IMR-90 (cell line): ENCODE results near the gene CKAP2L. TPM values are rescaled to one million over a fixed set of nuclear protein-coding genes. Genes with fewer than 3 reads are reported as not detected.

ENCODE experiments used
- ATAC-seq: fragments of 200-7000 bp; cut with Tn5 transposase; 2 replicates; pipeline ENCODE4 v1.9.1; 2020; ENCODE audit warnings: low read depth, mild to moderate bottlenecking, moderate library complexity
- Bru-seq: library from RNA; stranded (reverse); fragments of 400-500 nt; gene quantifications from one replicate; lab custom pipeline; 2021; lab: Mats Ljungman, UMichigan
- BruChase-seq, 2 experiments: library from RNA; stranded (reverse); fragments of 400-500 nt; gene quantifications; one replicate each; lab custom pipeline; 2021; lab: Mats Ljungman, UMichigan
- BruUV-seq: library from RNA; stranded (reverse); fragments of 400-500 nt; replicated peaks from 2 replicates; lab custom pipeline; 2021; lab: Mats Ljungman, UMichigan
- CTCF ChIA-PET: fragments of 300-600 bp; formaldehyde crosslinking; extraction: SDS; loops from one replicate; lab custom pipeline; 2021; ENCODE audit warnings: antibody characterized with exemption; lab: Yijun Ruan, JAX
- POLR2A ChIA-PET: fragments of 300-600 bp; sonication (Branson Sonifier 250); formaldehyde crosslinking; loops from one replicate; lab custom pipeline; 2022; ENCODE audit warnings: antibody characterized with exemption; ENCODE audit not compliant: unreplicated experiment; lab: Charles Lee
- DNase-seq: peaks from one replicate; pipeline ENCODE4 v3.0.0; 2013
- H2AFZ ChIP-seq: replicated peaks from 2 replicates; pipeline ENCODE3; 2013; ENCODE audit warnings: low read length, mild to moderate bottlenecking; ENCODE audit not compliant: poor library complexity
- H2AK5ac ChIP-seq: 2 replicates; pipeline ENCODE4 v1.6.1; 2013; ENCODE audit warnings: low read depth, low read length, inconsistent platforms
- H2AK9ac ChIP-seq: replicated peaks from 2 replicates; pipeline ENCODE3; 2013; ENCODE audit warnings: mild to moderate bottlenecking, low read depth, low read length, moderate library complexity; ENCODE audit not compliant: poor library complexity
- H2BK120ac ChIP-seq: 2 replicates; pipeline ENCODE4 v1.6.1; 2013; ENCODE audit warnings: low read depth, low read length, inconsistent platforms
- H2BK15ac ChIP-seq: 3 replicates; pipeline ENCODE4 v1.6.1; 2013; ENCODE audit warnings: low read depth, low read length, inconsistent platforms
- H2BK20ac ChIP-seq: 2 replicates; pipeline ENCODE4 v1.6.1; 2013; ENCODE audit warnings: low read depth, mild to moderate bottlenecking, inconsistent platforms, low read length, moderate library complexity
- H2BK5ac ChIP-seq: 2 replicates; pipeline ENCODE4 v1.6.1; 2013; ENCODE audit warnings: mild to moderate bottlenecking, low read depth, low read length, inconsistent platforms; ENCODE audit not compliant: poor library complexity, severe bottlenecking
- H3K14ac ChIP-seq: replicated peaks from 2 replicates; pipeline ENCODE4 v1.6.1; 2013; ENCODE audit warnings: low read depth, low read length, inconsistent platforms
- H3K18ac ChIP-seq: 2 replicates; pipeline ENCODE4 v1.6.1; 2013; ENCODE audit warnings: low read depth, low read length, control low read depth
- H3K23ac ChIP-seq: 2 replicates; pipeline ENCODE4 v1.6.1; 2013; ENCODE audit warnings: low read depth, low read length, inconsistent platforms
- H3K27ac ChIP-seq: 2 replicates; pipeline ENCODE4 v1.5.1; 2013; ENCODE audit warnings: mild to moderate bottlenecking, control low read depth, low read length; ENCODE audit not compliant: insufficient read depth
- H3K27me3 ChIP-seq: 2 replicates; pipeline ENCODE4 v1.6.1; 2013; ENCODE audit warnings: low read length; ENCODE audit not compliant: control insufficient read depth, insufficient read depth
- H3K36me3 ChIP-seq: 2 replicates; pipeline ENCODE4 v1.6.1; 2013; ENCODE audit warnings: low read length, mixed read lengths; ENCODE audit not compliant: control insufficient read depth, insufficient read depth
- H3K4ac ChIP-seq: 2 replicates; pipeline ENCODE4 v1.6.1; 2013; ENCODE audit warnings: low read depth, low read length, inconsistent platforms
- H3K4me1 ChIP-seq: 2 replicates; pipeline ENCODE4 v1.6.1; 2013; ENCODE audit warnings: low read length, mixed read lengths; ENCODE audit not compliant: control insufficient read depth, insufficient read depth
- H3K4me2 ChIP-seq: 2 replicates; pipeline ENCODE4 v1.6.1; 2013; ENCODE audit warnings: low read depth, mild to moderate bottlenecking, control low read depth, low read length, moderate library complexity
- H3K4me3 ChIP-seq: 2 replicates; pipeline ENCODE4 v1.5.1; 2013; ENCODE audit warnings: low read depth, mild to moderate bottlenecking, control low read depth, low read length, moderate library complexity; ENCODE audit not compliant: insufficient read depth
- H3K56ac ChIP-seq: 2 replicates; pipeline ENCODE4 v1.6.1; 2013; ENCODE audit warnings: low read length, inconsistent platforms; ENCODE audit not compliant: insufficient read depth; ENCODE audit errors: extremely low read depth
- H3K79me1 ChIP-seq, 2 experiments: 2 replicates each; pipeline ENCODE4 v1.6.1; 2013; ENCODE audit warnings: low read length in 2 of 2, inconsistent platforms in 1 of 2, low read depth in 1 of 2
- H3K9ac ChIP-seq: 2 replicates; pipeline ENCODE4 v1.6.1; 2013; ENCODE audit warnings: low read depth, low read length, control low read depth
- H3K9me1 ChIP-seq: 2 replicates; pipeline ENCODE4 v1.6.1; 2013; ENCODE audit warnings: low read length, inconsistent platforms; ENCODE audit not compliant: insufficient read depth
- H3K9me3 ChIP-seq: 2 replicates; pipeline ENCODE4 v1.6.1; 2013; ENCODE audit warnings: low read length; ENCODE audit not compliant: control insufficient read depth, insufficient read depth
- H4K20me1 ChIP-seq: 2 replicates; pipeline ENCODE4 v1.6.1; 2013; ENCODE audit warnings: low read length, inconsistent platforms; ENCODE audit not compliant: insufficient read depth
- H4K5ac ChIP-seq: 2 replicates; pipeline ENCODE4 v1.6.1; 2013; ENCODE audit warnings: mild to moderate bottlenecking, low read depth, low read length, control low read depth
- H4K8ac ChIP-seq, 2 experiments: 2 replicates each; pipeline ENCODE4 v1.6.1; 2013; ENCODE audit warnings: low read depth in 2 of 2, low read length in 2 of 2, control low read depth in 1 of 2, inconsistent platforms in 1 of 2
- H4K91ac ChIP-seq: 2 replicates; pipeline ENCODE4 v1.6.1; 2013; ENCODE audit warnings: low read depth, low read length, inconsistent platforms; ENCODE audit not compliant: insufficient read depth
- MAFK ChIP-seq: IDR thresholded peaks from 2 replicates; pipeline ENCODE4 v1.6.1; 2012; ENCODE audit warnings: low read depth, low read length, improper control_type of control experiment
- MXI1 ChIP-seq: IDR thresholded peaks from 2 replicates; pipeline ENCODE4 v1.6.1; 2012; ENCODE audit warnings: low read depth, mild to moderate bottlenecking, low read length, moderate library complexity, borderline replicate concordance
- NFE2L2 ChIP-seq: fragments of 150-350 bp; IDR thresholded peaks from 2 replicates; pipeline ENCODE4 v1.6.1; 2016; ENCODE audit warnings: low read depth, mild to moderate bottlenecking, low read length
- POLR2A ChIP-seq: IDR thresholded peaks from 2 replicates; pipeline ENCODE4 v1.6.1; 2012; ENCODE audit warnings: mild to moderate bottlenecking, low read depth, low read length
- RAD21 ChIP-seq: IDR thresholded peaks from 2 replicates; pipeline ENCODE4 v1.6.1; 2012; ENCODE audit warnings: low read length, improper control_type of control experiment
- RCOR1 ChIP-seq: IDR thresholded peaks from 2 replicates; pipeline ENCODE4 v1.6.1; 2012; ENCODE audit warnings: mild to moderate bottlenecking, low read length, improper control_type of control experiment; ENCODE audit not compliant: insufficient replicate concordance
- SMC3 ChIP-seq: fragments of 150-350 bp; IDR thresholded peaks from 2 replicates; pipeline ENCODE4 v1.6.1; 2016; ENCODE audit warnings: low read depth, mild to moderate bottlenecking, antibody characterized with exemption, low read length, moderate library complexity
- WGBS, 2 experiments: methylation state at CpG; one replicate each; pipeline versions ENCODE4 v1.1.5 to v1.1.7; 2013; ENCODE audit warnings: missing lambda C conversion rate in 2 of 2; ENCODE audit not compliant: insufficient read length in 1 of 2; ENCODE audit errors: extremely low coverage in 2 of 2; 5-methylcytosine and 5-hydroxymethylcytosine counted together
- dilution Hi-C: fragments of 300-500 bp; cut with HindIII; formaldehyde crosslinking; loops from one replicate; pipeline ENCODE4 v1.14.3; 2018; ENCODE audit warnings: low sequenced_read_pairs; ENCODE audit not compliant: unreplicated experiment
- in situ Hi-C: fragments of 300-500 bp; cut with MboI; formaldehyde crosslinking; loops from 3 replicates; pipeline ENCODE4 v1.14.3; 2019; ENCODE audit warnings: low sequenced_read_pairs, inconsistent platforms, mixed read lengths
- intact Hi-C: fragments of 100-400 bp; cut with micrococcal nuclease; formaldehyde crosslinking; loops from 2 replicates; pipeline ENCODE4 v1.10.0; 2022
- long read RNA-seq: library from polyadenylated mRNA; unstranded; transcript quantifications from one replicate; pipeline ENCODE4 v2.0.0, GENCODE V29; 2021; ENCODE audit not compliant: unreplicated experiment
- polyA plus RNA-seq, 3 experiments: library from polyadenylated mRNA; depleted of rRNA; stranded (reverse); fragments of >200 nt; gene quantifications; 2 replicates each; pipeline ENCODE4 v1.2.3, GENCODE V29; 2012; ENCODE audit warnings: low replicate concordance in 1 of 3
- total RNA-seq: library from RNA; depleted of rRNA; stranded (reverse); fragments of >200 nt; gene quantifications from 2 replicates; pipeline ENCODE4 v1.2.3, GENCODE V29; 2012; rRNA removed
- TF ChIP-seq, protein P1 (sequence below): fragments of 150-350 bp; IDR thresholded peaks from 2 replicates; pipeline ENCODE4 v1.6.1; 2017; ENCODE audit warnings: mild to moderate bottlenecking, antibody characterized with exemption, low read length, low read depth
- TF ChIP-seq, protein P2 (sequence below): fragments of 150-350 bp; IDR thresholded peaks from 2 replicates; pipeline ENCODE4 v1.6.1; 2016; ENCODE audit warnings: low read depth, mild to moderate bottlenecking, low read length, moderate library complexity, borderline replicate concordance
- TF ChIP-seq, protein P3 (sequence below): conservative IDR thresholded peaks from 2 replicates; pipeline ENCODE4 v1.5.1; 2012; ENCODE audit warnings: mild to moderate bottlenecking, low read depth, low read length, improper control_type of control experiment

CKAP2L gene
- total RNA-seq, result 9.9 and 13.3 TPM in 2 replicates
- 6.3 and 6.4 TPM in 2 replicates for polyA plus RNA-seq (2012; rRNA removed)
- polyA plus RNA-seq (2012; cell fraction: cytosol; rRNA removed), result 0.43 and 0.55 TPM in 2 replicates
- 0.50 and 2.0 TPM in 2 replicates for polyA plus RNA-seq (2012; cell fraction: nucleus; rRNA removed; ENCODE audit: low replicate concordance)
- Bru-seq, nascent RNA, result percentile 54 among the genes with signal in this experiment
- BruChase-seq, experiment 1, labeled RNA remaining after a 6-hour chase, result percentile 41 among the genes with signal in this experiment
- percentile 48 among the genes with signal in this experiment for BruChase-seq, experiment 2, labeled RNA remaining after a 2-hour chase
- long read RNA-seq, full-length matches to known transcripts, result 1 of 9 reads
- long read RNA-seq, partial matches to known transcripts, result 8 of 9 reads
- long read RNA-seq, other reads (novel, unspliced or antisense), result 0 of 9 reads

DNA sequence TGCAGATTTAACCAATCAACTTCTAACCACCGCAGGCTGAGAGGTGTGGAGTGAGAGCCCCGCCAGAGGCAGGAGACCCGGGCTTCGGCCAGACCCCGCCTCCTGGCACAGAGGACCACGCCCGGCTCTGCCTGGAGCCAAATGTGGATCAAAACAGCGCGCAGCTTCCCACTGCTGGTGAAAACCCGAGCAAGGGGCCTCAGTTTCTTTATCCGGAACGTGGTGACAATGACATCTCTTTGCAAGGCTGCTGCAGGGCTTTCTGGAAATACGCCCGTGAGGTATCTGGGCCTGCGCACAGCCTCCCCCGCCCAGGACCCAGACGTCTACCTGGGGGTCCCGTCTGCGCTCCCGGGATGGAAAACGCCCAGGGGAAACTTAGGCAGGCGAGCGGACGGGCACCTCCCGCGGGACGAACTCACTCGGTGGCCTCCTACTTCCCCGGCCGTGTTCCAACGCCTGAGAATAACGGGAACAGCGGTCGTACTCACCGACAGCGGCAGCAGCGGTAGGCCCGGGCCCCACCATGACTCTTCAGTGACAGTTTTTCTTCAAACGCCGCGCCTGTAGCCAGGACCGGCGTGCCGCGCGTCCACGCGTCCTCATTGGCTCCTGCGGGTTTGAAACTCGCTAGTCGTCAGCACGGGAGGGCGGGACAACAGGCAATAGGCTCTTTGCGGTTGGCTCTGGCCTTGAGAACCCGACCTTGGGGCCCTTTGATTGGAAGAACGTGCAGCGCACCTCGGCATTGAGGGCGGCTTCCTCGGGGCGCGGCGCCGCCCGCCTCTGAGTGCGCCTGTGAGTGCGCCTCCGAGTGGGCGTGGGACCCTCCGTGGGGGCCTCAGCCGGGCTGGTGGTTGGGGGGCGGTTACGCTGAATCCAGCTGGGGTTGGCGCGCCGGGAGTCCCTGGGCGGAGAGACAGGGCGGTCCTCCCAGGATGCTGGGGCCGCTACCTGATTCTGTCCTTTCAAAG, at the start of gene CKAP2L:
Gene CKAP2L (minus strand): TSS at position 539 of the 974 bp plus-strand sequence. CDS start 11 bp downstream, at position 528.
- Histone ChIP-seq H3K4me2 (peak within 1 kb of the TSS; percentile 98), H4K20me1 (no peaks in the 10 kb centered on the region), H2BK5ac (peak within 1 kb of the TSS; percentile 26), H3K14ac (peak within 1 kb of the TSS; percentile 85), H3K18ac (no peak within 1 kb of the TSS), H3K9ac (peak within 1 kb of the TSS; percentile 59), H2AK5ac (peak within 1 kb of the TSS; percentile 64), H2BK120ac (peak within 1 kb of the TSS; percentile 61; the same call in 1 of the 2 replicates), H2BK20ac (no peak within 1 kb of the TSS; the same call in 1 of the 2 replicates), H3K4me1 (no peaks in the 10 kb centered on the region; the same call in 1 of the 2 replicates), H2AFZ (peak within 1 kb of the TSS; percentile 91), H4K8ac (peak within 1 kb of the TSS; percentile 82 to 86), H3K9me3 (0 out of 2 replicates have a peak, but pooled peaks cover 2% of the 10 kb centered on the region), H3K27ac (peak within 1 kb of the TSS; percentile 54), H4K5ac (no peak within 1 kb of the TSS), H3K4ac (peak within 1 kb of the TSS; percentile 75), H3K9me1 (peaks cover 2% of the 10 kb centered on the region; the same call in 1 of the 2 replicates), H3K4me3 (peak within 1 kb of the TSS; percentile 79), H3K23ac (peak within 1 kb of the TSS; percentile 86), H3K79me1 (peaks cover 15 to 57% of the 10 kb centered on the region in 2 experiments), H2AK9ac (peak within 1 kb of the TSS; percentile 77), H3K56ac (peak within 1 kb of the TSS; percentile 55; the same call in 1 of the 2 replicates), H4K91ac (peak within 1 kb of the TSS; percentile 74), H2BK15ac (peak within 1 kb of the TSS; percentile 68; the same call in 1 of the 3 replicates), H3K27me3 (no peaks in the 10 kb centered on the region), H3K36me3 (no peaks in the 10 kb centered on the region)
- ATAC-seq (peak; percentile 99), DNase-seq (peak; percentile 98)
- WGBS, 2 experiments, result 0% methylated on average over 67 of the region's 79 CpGs; no CpG with 5 or more reads in 1 of the 2 experiments
- dilution Hi-C loops, result no loop called here
- ChIA-PET CTCF (no interaction called here), POLR2A (no interaction called here)
- BruUV-seq, result no TSS peak
- in situ Hi-C loops, result no loop called here
- intact Hi-C loops, result loop anchor here (5.0 kb wide), 1 partner anchor 118 kb away; no protein-coding TSS in a partner anchor
- TF ChIP-seq POLR2A (peak; percentile 31; the same call in 1 of the 2 replicates), MAFK (no peak), RAD21 (no peak), MXI1 (peak; percentile 100), NFE2L2 (no peak), RCOR1 (no peak), SMC3 (no peak)
- TF ChIP-seq, protein P1, sequence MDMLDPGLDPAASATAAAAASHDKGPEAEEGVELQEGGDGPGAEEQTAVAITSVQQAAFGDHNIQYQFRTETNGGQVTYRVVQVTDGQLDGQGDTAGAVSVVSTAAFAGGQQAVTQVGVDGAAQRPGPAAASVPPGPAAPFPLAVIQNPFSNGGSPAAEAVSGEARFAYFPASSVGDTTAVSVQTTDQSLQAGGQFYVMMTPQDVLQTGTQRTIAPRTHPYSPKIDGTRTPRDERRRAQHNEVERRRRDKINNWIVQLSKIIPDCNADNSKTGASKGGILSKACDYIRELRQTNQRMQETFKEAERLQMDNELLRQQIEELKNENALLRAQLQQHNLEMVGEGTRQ, result 0 out of 2 replicates have a peak, but pooled peaks have one; percentile 7
- TF ChIP-seq, protein P2, sequence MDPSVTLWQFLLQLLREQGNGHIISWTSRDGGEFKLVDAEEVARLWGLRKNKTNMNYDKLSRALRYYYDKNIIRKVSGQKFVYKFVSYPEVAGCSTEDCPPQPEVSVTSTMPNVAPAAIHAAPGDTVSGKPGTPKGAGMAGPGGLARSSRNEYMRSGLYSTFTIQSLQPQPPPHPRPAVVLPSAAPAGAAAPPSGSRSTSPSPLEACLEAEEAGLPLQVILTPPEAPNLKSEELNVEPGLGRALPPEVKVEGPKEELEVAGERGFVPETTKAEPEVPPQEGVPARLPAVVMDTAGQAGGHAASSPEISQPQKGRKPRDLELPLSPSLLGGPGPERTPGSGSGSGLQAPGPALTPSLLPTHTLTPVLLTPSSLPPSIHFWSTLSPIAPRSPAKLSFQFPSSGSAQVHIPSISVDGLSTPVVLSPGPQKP, result no peak
- TF ChIP-seq, protein P3, sequence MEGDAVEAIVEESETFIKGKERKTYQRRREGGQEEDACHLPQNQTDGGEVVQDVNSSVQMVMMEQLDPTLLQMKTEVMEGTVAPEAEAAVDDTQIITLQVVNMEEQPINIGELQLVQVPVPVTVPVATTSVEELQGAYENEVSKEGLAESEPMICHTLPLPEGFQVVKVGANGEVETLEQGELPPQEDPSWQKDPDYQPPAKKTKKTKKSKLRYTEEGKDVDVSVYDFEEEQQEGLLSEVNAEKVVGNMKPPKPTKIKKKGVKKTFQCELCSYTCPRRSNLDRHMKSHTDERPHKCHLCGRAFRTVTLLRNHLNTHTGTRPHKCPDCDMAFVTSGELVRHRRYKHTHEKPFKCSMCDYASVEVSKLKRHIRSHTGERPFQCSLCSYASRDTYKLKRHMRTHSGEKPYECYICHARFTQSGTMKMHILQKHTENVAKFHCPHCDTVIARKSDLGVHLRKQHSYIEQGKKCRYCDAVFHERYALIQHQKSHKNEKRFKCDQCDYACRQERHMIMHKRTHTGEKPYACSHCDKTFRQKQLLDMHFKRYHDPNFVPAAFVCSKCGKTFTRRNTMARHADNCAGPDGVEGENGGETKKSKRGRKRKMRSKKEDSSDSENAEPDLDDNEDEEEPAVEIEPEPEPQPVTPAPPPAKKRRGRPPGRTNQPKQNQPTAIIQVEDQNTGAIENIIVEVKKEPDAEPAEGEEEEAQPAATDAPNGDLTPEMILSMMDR, result no peak
